K562 (cell line): ENCODE data around the gene UQCR11. TPM values are rescaled to one million over a fixed set of nuclear protein-coding genes. Genes with fewer than 3 reads are reported as not detected.

ENCODE experiments used
- polyA plus RNA-seq, 8 experiments: library from polyadenylated mRNA; depleted of rRNA in 4 of 8; stranded (reverse) in 5 of 8; unstranded in 3 of 8; fragments of >200 nt; fragmentation: Nextera tagmentation in 2 of 8; fragmentation: Illumina TruSeq in 1 of 8; extraction: Ambion mirVana in 2 of 8; extraction: Trizol in 1 of 8; gene quantifications; 2 replicates each; pipeline versions ENCODE4 v1.2.1 to v1.2.3, GENCODE V29; 2011 to 2014; ENCODE audit warnings: inconsistent platforms in 1 of 8, missing spikeins in 1 of 8
- small RNA-seq: library from RNA; depleted of rRNA; stranded (forward); fragments of <200 nt; gene quantifications from one replicate; pipeline ENCODE3, GENCODE V24; 2014
- total RNA-seq, 7 experiments: library from RNA; depleted of rRNA in 6 of 7; stranded (reverse); fragments of >200 nt in 6 of 7; fragmentation: Illumina TruSeq in 2 of 7; extraction: Trizol in 2 of 7; gene quantifications; 2 replicates each; pipeline versions ENCODE4 v1.2.1 to v1.2.3, GENCODE V29; 2011 to 2021; ENCODE audit warnings: low replicate concordance in 1 of 7

The UQCR11 gene
- total and polyA plus RNA-seq, 9 of the 15 experiments (the other 6 are each of a cell fraction or from before 2014, with no cell fraction given) = 57.6 to 394 (median 259) TPM

Small RNAs within 50 kb of the gene (small RNA-seq; reads per million reads assigned to genes)
- not detected for gene AC005943.2
- not detected for gene RN7SL477P
- not detected for gene RNU6-1223P

Other genes with a start within 250 kb of the UQCR11 start
Only the 7 nearest of the 16 such genes appear.
- gene PCSK4, start 115.1 kb downstream of the UQCR11 start, total RNA-seq (2014; rRNA removed) = 2.2 and 3.4 TPM in 2 replicates
- gene PCSK4, start 115.1 kb downstream of the UQCR11 start, total RNA-seq (2014; rRNA removed; fragmentation: Illumina TruSeq; extraction: Trizol) = 0.29 TPM in 2 replicates
- 1.2 and 1.5 TPM in 2 replicates for gene PCSK4, start 115.1 kb downstream of the UQCR11 start, total RNA-seq (2015; rRNA removed; fragmentation: Illumina TruSeq; extraction: Trizol)
- 5.7 and 7.0 TPM in 2 replicates for gene PCSK4, start 115.1 kb downstream of the UQCR11 start, total RNA-seq (2021)
- gene PCSK4, start 115.1 kb downstream of the UQCR11 start, polyA plus RNA-seq (2011; rRNA removed) = 2.7 and 5.1 TPM in 2 replicates
- gene PCSK4, start 115.1 kb downstream of the UQCR11 start, polyA plus RNA-seq (2014; fragmentation: Illumina TruSeq; extraction: Trizol) = 0.85 and 2.2 TPM in 2 replicates
- under 1 TPM in 1 of 2 experiments, not detected in 1; 0.01 TPM for gene PCSK4, start 115.1 kb downstream of the UQCR11 start, polyA plus RNA-seq (2014; fragmentation: Nextera tagmentation; extraction: Ambion mirVana)
- gene PCSK4, start 115.1 kb downstream of the UQCR11 start, polyA plus RNA-seq (2014; rRNA removed) = 4.8 and 9.1 TPM in 2 replicates
- 22.1 and 31.4 TPM in 2 replicates for gene REEP6, start 114.3 kb downstream of the UQCR11 start, total RNA-seq (2014; rRNA removed)
- gene REEP6, start 114.3 kb downstream of the UQCR11 start, total RNA-seq (2014; rRNA removed; fragmentation: Illumina TruSeq; extraction: Trizol) = 5.7 and 7.8 TPM in 2 replicates
- 12.2 and 14.5 TPM in 2 replicates for gene REEP6, start 114.3 kb downstream of the UQCR11 start, total RNA-seq (2015; rRNA removed; fragmentation: Illumina TruSeq; extraction: Trizol)
- 64.2 and 66.3 TPM in 2 replicates for gene REEP6, start 114.3 kb downstream of the UQCR11 start, total RNA-seq (2021)
- gene REEP6, start 114.3 kb downstream of the UQCR11 start, polyA plus RNA-seq (2011; rRNA removed) = 18.4 and 36.3 TPM in 2 replicates
- 12.7 and 36.9 TPM in 2 replicates for gene REEP6, start 114.3 kb downstream of the UQCR11 start, polyA plus RNA-seq (2014; fragmentation: Illumina TruSeq; extraction: Trizol)
- 1 to 10 TPM; 1.2 to 1.9 TPM for gene REEP6, start 114.3 kb downstream of the UQCR11 start, polyA plus RNA-seq (2014; fragmentation: Nextera tagmentation; extraction: Ambion mirVana)
- gene REEP6, start 114.3 kb downstream of the UQCR11 start, polyA plus RNA-seq (2014; rRNA removed) = 31.8 and 34.1 TPM in 2 replicates
- 3.0 and 4.7 TPM in 2 replicates for gene ADAMTSL5, start 92.4 kb downstream of the UQCR11 start, total RNA-seq (2014; rRNA removed)
- gene ADAMTSL5, start 92.4 kb downstream of the UQCR11 start, total RNA-seq (2014; rRNA removed; fragmentation: Illumina TruSeq; extraction: Trizol) = 1.2 and 1.8 TPM in 2 replicates
- 2.0 and 2.8 TPM in 2 replicates for gene ADAMTSL5, start 92.4 kb downstream of the UQCR11 start, total RNA-seq (2015; rRNA removed; fragmentation: Illumina TruSeq; extraction: Trizol)
- 9.4 and 11.6 TPM in 2 replicates for gene ADAMTSL5, start 92.4 kb downstream of the UQCR11 start, total RNA-seq (2021)
- gene ADAMTSL5, start 92.4 kb downstream of the UQCR11 start, polyA plus RNA-seq (2011; rRNA removed) = 4.4 and 6.3 TPM in 2 replicates
- 4.1 and 5.0 TPM in 2 replicates for gene ADAMTSL5, start 92.4 kb downstream of the UQCR11 start, polyA plus RNA-seq (2014; fragmentation: Illumina TruSeq; extraction: Trizol)
- 1 to 10 TPM; 1.0 to 1.3 TPM for gene ADAMTSL5, start 92.4 kb downstream of the UQCR11 start, polyA plus RNA-seq (2014; fragmentation: Nextera tagmentation; extraction: Ambion mirVana)
- 8.4 and 9.8 TPM in 2 replicates for gene ADAMTSL5, start 92.4 kb downstream of the UQCR11 start, polyA plus RNA-seq (2014; rRNA removed)
- gene PLK5, start 81.4 kb downstream of the UQCR11 start, total RNA-seq (2014; rRNA removed) = 0.12 and 0.23 TPM in 2 replicates
- gene PLK5, start 81.4 kb downstream of the UQCR11 start, total RNA-seq (2014; rRNA removed; fragmentation: Illumina TruSeq; extraction: Trizol) = not detected in 2 replicates
- gene PLK5, start 81.4 kb downstream of the UQCR11 start, total RNA-seq (2015; rRNA removed; fragmentation: Illumina TruSeq; extraction: Trizol) = not detected in 2 replicates
- gene PLK5, start 81.4 kb downstream of the UQCR11 start, total RNA-seq (2021) = 0.16 TPM in 1 of 2 replicates, not detected in the other
- 0.04 and 0.08 TPM in 2 replicates for gene PLK5, start 81.4 kb downstream of the UQCR11 start, polyA plus RNA-seq (2011; rRNA removed)
- not detected in 2 replicates for gene PLK5, start 81.4 kb downstream of the UQCR11 start, polyA plus RNA-seq (2014; fragmentation: Illumina TruSeq; extraction: Trizol)
- not detected for gene PLK5, start 81.4 kb downstream of the UQCR11 start, polyA plus RNA-seq (2014; fragmentation: Nextera tagmentation; extraction: Ambion mirVana)
- gene PLK5, start 81.4 kb downstream of the UQCR11 start, polyA plus RNA-seq (2014; rRNA removed) = 0.07 and 0.27 TPM in 2 replicates
- 39.3 and 48.8 TPM in 2 replicates for gene MEX3D, start 37.1 kb downstream of the UQCR11 start, total RNA-seq (2014; rRNA removed)
- gene MEX3D, start 37.1 kb downstream of the UQCR11 start, total RNA-seq (2014; rRNA removed; fragmentation: Illumina TruSeq; extraction: Trizol) = 5.7 and 6.5 TPM in 2 replicates
- gene MEX3D, start 37.1 kb downstream of the UQCR11 start, total RNA-seq (2015; rRNA removed; fragmentation: Illumina TruSeq; extraction: Trizol) = 9.5 and 9.8 TPM in 2 replicates
- 34.0 and 35.9 TPM in 2 replicates for gene MEX3D, start 37.1 kb downstream of the UQCR11 start, total RNA-seq (2021)
- 2.6 and 3.3 TPM in 2 replicates for gene MEX3D, start 37.1 kb downstream of the UQCR11 start, polyA plus RNA-seq (2011; rRNA removed)
- gene MEX3D, start 37.1 kb downstream of the UQCR11 start, polyA plus RNA-seq (2014; fragmentation: Illumina TruSeq; extraction: Trizol) = 2.6 and 4.4 TPM in 2 replicates
- 1 to 10 TPM; 1.7 to 1.9 TPM for gene MEX3D, start 37.1 kb downstream of the UQCR11 start, polyA plus RNA-seq (2014; fragmentation: Nextera tagmentation; extraction: Ambion mirVana)
- gene MEX3D, start 37.1 kb downstream of the UQCR11 start, polyA plus RNA-seq (2014; rRNA removed) = 11.6 and 11.9 TPM in 2 replicates
- gene MBD3, start 12.6 kb downstream of the UQCR11 start, total RNA-seq (2014; rRNA removed) = 135 and 157 TPM in 2 replicates
- gene MBD3, start 12.6 kb downstream of the UQCR11 start, total RNA-seq (2014; rRNA removed; fragmentation: Illumina TruSeq; extraction: Trizol) = 11.4 and 12.6 TPM in 2 replicates
- gene MBD3, start 12.6 kb downstream of the UQCR11 start, total RNA-seq (2015; rRNA removed; fragmentation: Illumina TruSeq; extraction: Trizol) = 51.9 and 62.9 TPM in 2 replicates
- gene MBD3, start 12.6 kb downstream of the UQCR11 start, total RNA-seq (2021) = 114 and 137 TPM in 2 replicates
- 30.9 and 37.9 TPM in 2 replicates for gene MBD3, start 12.6 kb downstream of the UQCR11 start, polyA plus RNA-seq (2011; rRNA removed)
- 7.7 and 39.8 TPM in 2 replicates for gene MBD3, start 12.6 kb downstream of the UQCR11 start, polyA plus RNA-seq (2014; fragmentation: Illumina TruSeq; extraction: Trizol)
- gene MBD3, start 12.6 kb downstream of the UQCR11 start, polyA plus RNA-seq (2014; fragmentation: Nextera tagmentation; extraction: Ambion mirVana) = under 1 TPM; 0.24 to 0.52 TPM
- gene MBD3, start 12.6 kb downstream of the UQCR11 start, polyA plus RNA-seq (2014; rRNA removed) = 94.4 and 103 TPM in 2 replicates
- 201 and 273 TPM in 2 replicates for gene TCF3, start 47.2 kb upstream of the UQCR11 start, total RNA-seq (2014; rRNA removed)
- gene TCF3, start 47.2 kb upstream of the UQCR11 start, total RNA-seq (2014; rRNA removed; fragmentation: Illumina TruSeq; extraction: Trizol) = 34.6 and 36.1 TPM in 2 replicates
- 84.0 and 96.5 TPM in 2 replicates for gene TCF3, start 47.2 kb upstream of the UQCR11 start, total RNA-seq (2015; rRNA removed; fragmentation: Illumina TruSeq; extraction: Trizol)
- gene TCF3, start 47.2 kb upstream of the UQCR11 start, total RNA-seq (2021) = 229 and 259 TPM in 2 replicates
- 61.7 and 62.0 TPM in 2 replicates for gene TCF3, start 47.2 kb upstream of the UQCR11 start, polyA plus RNA-seq (2011; rRNA removed)
- 84.9 and 128 TPM in 2 replicates for gene TCF3, start 47.2 kb upstream of the UQCR11 start, polyA plus RNA-seq (2014; fragmentation: Illumina TruSeq; extraction: Trizol)
- 1 to 10 TPM; 5.6 to 5.7 TPM for gene TCF3, start 47.2 kb upstream of the UQCR11 start, polyA plus RNA-seq (2014; fragmentation: Nextera tagmentation; extraction: Ambion mirVana)
- gene TCF3, start 47.2 kb upstream of the UQCR11 start, polyA plus RNA-seq (2014; rRNA removed) = 171 and 173 TPM in 2 replicates